HG03064 (cell line): ENCODE results near the gene SLFN12L.
"Not testable (repeated sequence)": the region's sequence is repeated elsewhere in the genome, so short reads cannot be mapped to it uniquely, and the experiment has no call there.

ENCODE experiments used
- ATAC-seq: cut with Tn5 transposase; IDR thresholded peaks from one replicate; pipeline ENCODE4 v1.9.1; 2021; ENCODE audit warnings: low read depth; ENCODE audit not compliant: unreplicated experiment

Gene SLFN12L

GRCh38 chr17:35543856-35544255 lies 6.4 kb upstream of the SLFN12L start:
- ATAC-seq = no peak

GRCh38 chr17:35542990-35543389 lies 5.5 kb upstream of the SLFN12L start:
- no peak for ATAC-seq

GRCh38 chr17:35541434-35541833 lies 4.0 kb upstream of the SLFN12L start:
- no peak for ATAC-seq

GRCh38 chr17:35540589-35541404 lies 3.3 kb upstream of the SLFN12L start:
- ATAC-seq = no peak

- no peak for ATAC-seq
Observed at GRCh38 chr17:35539659-35540026, 2.2 kb upstream of the SLFN12L start.

GRCh38 chr17:35536664-35537171 lies 760 bp downstream of the SLFN12L start:
- no peak for ATAC-seq

- not testable (repeated sequence) for ATAC-seq
Observed at GRCh38 chr17:35535406-35535805, 2.1 kb downstream of the SLFN12L start.

GRCh38 chr17:35534576-35535093 lies 2.8 kb downstream of the SLFN12L start:
- no peak for ATAC-seq

GRCh38 chr17:35531160-35531559 lies 6.3 kb downstream of the SLFN12L start:
- no peak for ATAC-seq

- ATAC-seq = no peak
Observed at GRCh38 chr17:35529866-35530265, 7.6 kb downstream of the SLFN12L start.

GRCh38 chr17:35529326-35529725 lies 8.2 kb downstream of the SLFN12L start:
- ATAC-seq = not testable (repeated sequence)

GRCh38 chr17:35523296-35523695 lies 14.2 kb downstream of the SLFN12L start:
- ATAC-seq = no peak

- not testable (repeated sequence) for ATAC-seq
Observed at GRCh38 chr17:35521654-35522256, 15.7 kb downstream of the SLFN12L start.

GRCh38 chr17:35521150-35521549 lies 16.3 kb downstream of the SLFN12L start:
- ATAC-seq = no peak

GRCh38 chr17:35519906-35520442 lies 17.5 kb downstream of the SLFN12L start:
- no peak for ATAC-seq

GRCh38 chr17:35519439-35519838 lies 18.0 kb downstream of the SLFN12L start:
- no peak for ATAC-seq

- not testable (repeated sequence) for ATAC-seq
Observed at GRCh38 chr17:35518431-35518830, 19.0 kb downstream of the SLFN12L start.

- no peak for ATAC-seq
Observed at GRCh38 chr17:35515027-35515426, 22.5 kb downstream of the SLFN12L start.

- ATAC-seq = no peak
Observed at GRCh38 chr17:35514564-35514963, 22.9 kb downstream of the SLFN12L start.

- ATAC-seq = no peak
Observed at GRCh38 chr17:35510052-35510451, 27.4 kb downstream of the SLFN12L start.

- ATAC-seq = not testable (repeated sequence)
Observed at GRCh38 chr17:35507714-35508113, 29.8 kb downstream of the SLFN12L start.
